ENCODE results near the gene FAF2. TPM values are rescaled to one million over a fixed set of nuclear protein-coding genes. Genes with fewer than 3 reads are reported as not detected.
"Not testable (repeated sequence)": the region's sequence is repeated elsewhere in the genome, so short reads cannot be mapped to it uniquely, and the experiment has no call there.

The FAF2 gene
- total RNA-seq, 1 donor from 2014 or later = 39.4 TPM

- H3K27me3 Mint-ChIP-seq (ENCODE audit: low read depth) = peaks cover 24% of the 10 kb centered on the region
- H3K9me3 Mint-ChIP-seq = peaks cover 6% of the 10 kb centered on the region
- intact Hi-C loops (cut with micrococcal nuclease) = no loop called here
- no peak for DNase-seq (ENCODE audit: low spot score)
- no peak overlapping the region for H3K27ac Mint-ChIP-seq
- H3K36me3 Mint-ChIP-seq (ENCODE audit: low read depth) = no peaks in the 10 kb centered on the region
- no peak overlapping the region for H3K4me3 Mint-ChIP-seq (ENCODE audit: low read depth)
- peaks cover 11% of the 10 kb centered on the region for H3K4me1 Mint-ChIP-seq (ENCODE audit: low read depth)
Observed at GRCh38 chr5:176425791-176426190, 22.4 kb upstream of the FAF2 start.

- H3K4me1 Mint-ChIP-seq (ENCODE audit: low read depth) = peaks cover 7% of the 10 kb centered on the region
- no peak overlapping the region for H3K27ac Mint-ChIP-seq
- intact Hi-C loops (cut with micrococcal nuclease) = no loop called here
- no peak for DNase-seq (ENCODE audit: low spot score)
- H3K9me3 Mint-ChIP-seq = peaks cover 6% of the 10 kb centered on the region
- peaks cover 18% of the 10 kb centered on the region for H3K27me3 Mint-ChIP-seq (ENCODE audit: low read depth)
- no peaks in the 10 kb centered on the region for H3K36me3 Mint-ChIP-seq (ENCODE audit: low read depth)
- no peak overlapping the region for H3K4me3 Mint-ChIP-seq (ENCODE audit: low read depth)
Observed at GRCh38 chr5:176426876-176427275, 21.3 kb upstream of the FAF2 start.

GRCh38 chr5:176427971-176428370 is 20.2 kb upstream of the FAF2 start:
- Mint-ChIP-seq H3K4me1 (ENCODE audit: low read depth) (peaks cover 7% of the 10 kb centered on the region), H3K9me3 (peaks cover 6% of the 10 kb centered on the region), H3K36me3 (ENCODE audit: low read depth) (no peaks in the 10 kb centered on the region), H3K27ac (no peak overlapping the region), H3K27me3 (ENCODE audit: low read depth) (peaks cover 14% of the 10 kb centered on the region), H3K4me3 (ENCODE audit: low read depth) (no peak overlapping the region)
- DNase-seq (ENCODE audit: low spot score) = no peak
- intact Hi-C loops (cut with micrococcal nuclease) = no loop called here

- intact Hi-C loops (cut with micrococcal nuclease) = no loop called here
- Mint-ChIP-seq H3K9me3 (peaks cover 6% of the 10 kb centered on the region), H3K27me3 (ENCODE audit: low read depth) (peaks cover 14% of the 10 kb centered on the region), H3K4me3 (ENCODE audit: low read depth) (no peak overlapping the region), H3K27ac (no peak overlapping the region), H3K36me3 (ENCODE audit: low read depth) (no peaks in the 10 kb centered on the region), H3K4me1 (ENCODE audit: low read depth) (peaks cover 7% of the 10 kb centered on the region)
- DNase-seq (ENCODE audit: low spot score) = no peak
Observed at GRCh38 chr5:176429972-176430371, 18.2 kb upstream of the FAF2 start.

- Mint-ChIP-seq H3K9me3 (no peaks in the 10 kb centered on the region), H3K36me3 (ENCODE audit: low read depth) (no peaks in the 10 kb centered on the region)
Observed at GRCh38 chr5:176432707-176433106, 15.5 kb upstream of the FAF2 start.

GRCh38 chr5:176436656-176437055 is 11.5 kb upstream of the FAF2 start:
- no peaks in the 10 kb centered on the region for H3K36me3 Mint-ChIP-seq (ENCODE audit: low read depth)
- peaks cover 9% of the 10 kb centered on the region for H3K27me3 Mint-ChIP-seq (ENCODE audit: low read depth)
- intact Hi-C loops (cut with micrococcal nuclease) = loop anchor here (1.0 kb wide), 1 partner anchor 12 kb away; the partner anchor contains the start of gene FAF2
- H3K4me1 Mint-ChIP-seq (ENCODE audit: low read depth) = peaks cover 19% of the 10 kb centered on the region
- peak overlapping the region; percentile 43 for H3K27ac Mint-ChIP-seq
- peak; percentile 24 for DNase-seq (ENCODE audit: low spot score)
- H3K4me3 Mint-ChIP-seq (ENCODE audit: low read depth) = peak overlapping the region; percentile 58
- no peaks in the 10 kb centered on the region for H3K9me3 Mint-ChIP-seq

More at GRCh38 chr5:176432707-176433106, 15.5 kb upstream of the FAF2 start:
- intact Hi-C loops (cut with micrococcal nuclease) = no loop called here
- Mint-ChIP-seq H3K27me3 (ENCODE audit: low read depth) (peaks cover 13% of the 10 kb centered on the region), H3K27ac (no peak overlapping the region), H3K4me3 (ENCODE audit: low read depth) (no peak overlapping the region), H3K4me1 (ENCODE audit: low read depth) (peaks cover 20% of the 10 kb centered on the region)
- DNase-seq (ENCODE audit: low spot score) = no peak

- Mint-ChIP-seq H3K4me1 (ENCODE audit: low read depth) (peaks cover 26% of the 10 kb centered on the region), H3K4me3 (ENCODE audit: low read depth) (no peak overlapping the region), H3K9me3 (no peaks in the 10 kb centered on the region), H3K27ac (no peak overlapping the region), H3K36me3 (ENCODE audit: low read depth) (no peaks in the 10 kb centered on the region), H3K27me3 (ENCODE audit: low read depth) (peaks cover 2% of the 10 kb centered on the region)
- intact Hi-C loops (cut with micrococcal nuclease) = no loop called here
- no peak for DNase-seq (ENCODE audit: low spot score)
Observed at GRCh38 chr5:176438959-176439757, 9.0 kb upstream of the FAF2 start.

- no peak for DNase-seq (ENCODE audit: low spot score)
- Mint-ChIP-seq H3K4me1 (ENCODE audit: low read depth) (peaks cover 26% of the 10 kb centered on the region), H3K27me3 (ENCODE audit: low read depth) (peaks cover 2% of the 10 kb centered on the region), H3K36me3 (ENCODE audit: low read depth) (no peaks in the 10 kb centered on the region), H3K27ac (no peak overlapping the region), H3K4me3 (ENCODE audit: low read depth) (no peak overlapping the region), H3K9me3 (no peaks in the 10 kb centered on the region)
- intact Hi-C loops (cut with micrococcal nuclease) = no loop called here
Observed at GRCh38 chr5:176440927-176441706, 7.1 kb upstream of the FAF2 start.

GRCh38 chr5:176441921-176442323 is 6.3 kb upstream of the FAF2 start:
- intact Hi-C loops (cut with micrococcal nuclease) = no loop called here
- Mint-ChIP-seq H3K27me3 (ENCODE audit: low read depth) (peaks cover 2% of the 10 kb centered on the region), H3K4me1 (ENCODE audit: low read depth) (peaks cover 24% of the 10 kb centered on the region), H3K36me3 (ENCODE audit: low read depth) (no peaks in the 10 kb centered on the region), H3K27ac (no peak overlapping the region), H3K4me3 (ENCODE audit: low read depth) (no peak overlapping the region), H3K9me3 (no peaks in the 10 kb centered on the region)
- DNase-seq (ENCODE audit: low spot score) = no peak

GRCh38 chr5:176442911-176443310 is 5.3 kb upstream of the FAF2 start:
- H3K27me3 Mint-ChIP-seq (ENCODE audit: low read depth); H3K27ac Mint-ChIP-seq; H3K9me3 Mint-ChIP-seq; H3K36me3 Mint-ChIP-seq (ENCODE audit: low read depth); intact Hi-C loops (cut with micrococcal nuclease); DNase-seq (ENCODE audit: low spot score); H3K4me3 Mint-ChIP-seq (ENCODE audit: low read depth): not testable (repeated sequence)
- H3K4me1 Mint-ChIP-seq (ENCODE audit: low read depth) = peaks cover 23% of the 10 kb centered on the region

GRCh38 chr5:176444742-176445141 is 3.4 kb upstream of the FAF2 start:
- Mint-ChIP-seq H3K27me3 (ENCODE audit: low read depth) (peaks cover 2% of the 10 kb centered on the region), H3K36me3 (ENCODE audit: low read depth) (peaks cover 6% of the 10 kb centered on the region), H3K4me3 (ENCODE audit: low read depth) (no peak overlapping the region), H3K27ac (no peak overlapping the region), H3K4me1 (ENCODE audit: low read depth) (peaks cover 25% of the 10 kb centered on the region), H3K9me3 (no peaks in the 10 kb centered on the region)
- DNase-seq (ENCODE audit: low spot score) = no peak
- intact Hi-C loops (cut with micrococcal nuclease) = no loop called here

- no peaks in the 10 kb centered on the region for H3K27me3 Mint-ChIP-seq (ENCODE audit: low read depth)
- peak overlapping the region; percentile 37 for H3K4me3 Mint-ChIP-seq (ENCODE audit: low read depth)
- H3K9me3 Mint-ChIP-seq = no peaks in the 10 kb centered on the region
- peaks cover 15% of the 10 kb centered on the region for H3K36me3 Mint-ChIP-seq (ENCODE audit: low read depth)
- peaks cover 27% of the 10 kb centered on the region for H3K4me1 Mint-ChIP-seq (ENCODE audit: low read depth)
- no peak overlapping the region for H3K27ac Mint-ChIP-seq
- no peak for DNase-seq (ENCODE audit: low spot score)
- intact Hi-C loops (cut with micrococcal nuclease) = no loop called here
Observed at GRCh38 chr5:176446028-176446665, 2.0 kb upstream of the FAF2 start.
